ENCODE measurements around the gene CHPF2.

The CHPF2 gene

GRCh38 chr7:151265351-151265931 lies 33.2 kb downstream of the CHPF2 start:
- no peak for DNase-seq (ENCODE audit: low read depth, low spot score)

GRCh38 chr7:151269511-151269910 lies 37.2 kb downstream of the CHPF2 start:
- DNase-seq (ENCODE audit: low read depth, low spot score), result no peak

- no peak for DNase-seq (ENCODE audit: low read depth, low spot score)
These were observed 39.5 kb downstream of the CHPF2 start for GRCh38 chr7:151271699-151272355.

GRCh38 chr7:151272405-151272804 lies 40.1 kb downstream of the CHPF2 start:
- no peak for DNase-seq (ENCODE audit: low read depth, low spot score)

GRCh38 chr7:151272877-151273276 lies 40.6 kb downstream of the CHPF2 start:
- DNase-seq (ENCODE audit: low read depth, low spot score), result no peak

GRCh38 chr7:151273651-151274390 lies 41.5 kb downstream of the CHPF2 start:
- no peak for DNase-seq (ENCODE audit: low read depth, low spot score)

GRCh38 chr7:151274396-151274795 lies 42.1 kb downstream of the CHPF2 start:
- no peak for DNase-seq (ENCODE audit: low read depth, low spot score)

GRCh38 chr7:151274936-151275812 lies 42.9 kb downstream of the CHPF2 start:
- DNase-seq (ENCODE audit: low read depth, low spot score), result no peak

GRCh38 chr7:151275813-151276577 lies 43.7 kb downstream of the CHPF2 start:
- DNase-seq (ENCODE audit: low read depth, low spot score), result no peak

- peak; percentile 10 for DNase-seq (ENCODE audit: low read depth, low spot score)
These were observed 44.6 kb downstream of the CHPF2 start for GRCh38 chr7:151276666-151277590.

- DNase-seq (ENCODE audit: low read depth, low spot score), result no peak
These were observed 45.3 kb downstream of the CHPF2 start for GRCh38 chr7:151277631-151278030.

- no peak for DNase-seq (ENCODE audit: low read depth, low spot score)
These were observed 46.7 kb downstream of the CHPF2 start for GRCh38 chr7:151278949-151279348.

GRCh38 chr7:151279868-151280267 lies 47.6 kb downstream of the CHPF2 start:
- no peak for DNase-seq (ENCODE audit: low read depth, low spot score)

- DNase-seq (ENCODE audit: low read depth, low spot score), result no peak
These were observed 48.2 kb downstream of the CHPF2 start for GRCh38 chr7:151280388-151281019.

GRCh38 chr7:151281686-151282085 lies 49.4 kb downstream of the CHPF2 start:
- DNase-seq (ENCODE audit: low read depth, low spot score), result no peak

GRCh38 chr7:151282111-151282510 lies 49.8 kb downstream of the CHPF2 start:
- DNase-seq (ENCODE audit: low read depth, low spot score), result no peak

- no peak for DNase-seq (ENCODE audit: low read depth, low spot score)
These were observed 51.0 kb downstream of the CHPF2 start for GRCh38 chr7:151283302-151283701.

- no peak for DNase-seq (ENCODE audit: low read depth, low spot score)
These were observed 53.9 kb downstream of the CHPF2 start for GRCh38 chr7:151286148-151286547.

Data from activated naive CD8-positive, alpha-beta T cell treated with anti-CD3 and anti-CD28 coated beads, Interleukin-2, amount 50 U/mL, for 16 hours (primary cell).